Upper lobe of left lung (tissue), 6 donors: ENCODE results near the gene ITIH6. TPM values are rescaled to one million over a fixed set of nuclear protein-coding genes. Genes with fewer than 3 reads are reported as not detected.

ENCODE experiments used
- ATAC-seq, 2 donors: fragments of 200-7000 bp; cut with Tn5 transposase; one replicate each; pipeline ENCODE4 v1.9.1; 2022; ENCODE audit warnings: mild to moderate bottlenecking in 2 of 2, moderate library complexity in 2 of 2; ENCODE audit not compliant: low FRiP score in 2 of 2
- DNase-seq, 2 donors: peaks; one replicate each; pipeline ENCODE4 v3.0.0-alpha.2; 2019 to 2020
- H3K27ac ChIP-seq, 4 donors: fragments of 200-600 bp; sonication (generic); one replicate each; pipeline ENCODE4 v1.5.1; 2016 to 2019
- H3K27me3 ChIP-seq, 4 donors: fragments of 200-600 bp; sonication (generic); one replicate each; pipeline ENCODE4 v1.5.1; 2017 to 2019
- H3K36me3 ChIP-seq, 4 donors: fragments of 200-600 bp; sonication (generic); one replicate each; pipeline ENCODE4 v1.5.1; 2016 to 2019
- H3K4me1 ChIP-seq, 4 donors: fragments of 200-600 bp; sonication (generic); one replicate each; pipeline ENCODE4 v1.5.1; 2018 to 2019
- H3K4me3 ChIP-seq, 4 donors: fragments of 200-600 bp; sonication (generic); one replicate each; pipeline ENCODE4 v1.5.1; 2017 to 2019; ENCODE audit warnings: mild to moderate bottlenecking in 2 of 4, moderate library complexity in 1 of 4
- H3K9me3 ChIP-seq, 4 donors: fragments of 200-600 bp; sonication (generic); one replicate each; pipeline ENCODE4 v1.5.1; 2018 to 2019
- EP300 ChIP-seq, 4 donors: sonication (generic); formaldehyde crosslinking; IDR thresholded peaks; one replicate each; pipeline ENCODE4 v1.5.1; 2017; ENCODE audit warnings: antibody characterized with exemption in 4 of 4, control low read depth in 2 of 4
- POLR2A ChIP-seq, 4 donors: fragments of 450-650 bp; IDR thresholded peaks; one replicate each; pipeline ENCODE4 v1.5.1; 2016 to 2017; ENCODE audit warnings: antibody characterized with exemption in 4 of 4, mild to moderate bottlenecking in 2 of 4
- POLR2AphosphoS5 ChIP-seq, 2 donors: sonication (generic); formaldehyde crosslinking; IDR thresholded peaks; one replicate each; pipeline ENCODE4 v1.5.1; 2017; ENCODE audit warnings: antibody characterized with exemption in 2 of 2
- WGBS, 2 donors: methylation state at CpG; one replicate each; pipeline ENCODE4 v1.1.5; 2017 to 2018; 5-methylcytosine and 5-hydroxymethylcytosine counted together
- total RNA-seq, 6 donors: library from RNA; depleted of rRNA in 4 of 6; stranded (reverse); fragments of >200 nt in 4 of 6; gene quantifications; one replicate each; pipeline versions ENCODE4 v1.1.0 to v1.2.1, GENCODE V29; 2016 to 2021
- TF ChIP-seq, protein P1 (sequence below), 6 experiments: fragments of 450-650 bp in 4 of 6; fragments of 200-600 bp in 2 of 6; sonication (generic) in 2 of 6; IDR thresholded peaks; one replicate each; pipeline ENCODE4 v1.5.1; 2016 to 2019; ENCODE audit warnings: antibody characterized with exemption in 6 of 6
- donor health status: DM: no; HTN: no; CAD: no; lungs with moderate emphysema.
- donor health status: DM: no; HTN: yes; CAD: no; lungs with severe emphysema.

Gene ITIH6
- total RNA-seq, 6 donors from 2014 or later = not detected

GRCh38 chrX:54838583-54838982 is 40.5 kb upstream of the ITIH6 start:
- no peaks in the 10 kb centered on the region for H3K4me1 ChIP-seq
- ATAC-seq (no peak), DNase-seq (no peak)
- WGBS, 2 donors = 68 to 100% methylated on average over 1 to 3 of the region's 3 CpGs
- no peaks in the 10 kb centered on the region for H3K9me3 ChIP-seq
- no peak overlapping the region for H3K27ac ChIP-seq
- no peaks in the 10 kb centered on the region for H3K36me3 ChIP-seq
- no peak overlapping the region for H3K4me3 ChIP-seq
- no peak for TF ChIP-seq EP300 (IDR thresholded peaks at IDR 0.05)
- TF ChIP-seq, protein P1, sequence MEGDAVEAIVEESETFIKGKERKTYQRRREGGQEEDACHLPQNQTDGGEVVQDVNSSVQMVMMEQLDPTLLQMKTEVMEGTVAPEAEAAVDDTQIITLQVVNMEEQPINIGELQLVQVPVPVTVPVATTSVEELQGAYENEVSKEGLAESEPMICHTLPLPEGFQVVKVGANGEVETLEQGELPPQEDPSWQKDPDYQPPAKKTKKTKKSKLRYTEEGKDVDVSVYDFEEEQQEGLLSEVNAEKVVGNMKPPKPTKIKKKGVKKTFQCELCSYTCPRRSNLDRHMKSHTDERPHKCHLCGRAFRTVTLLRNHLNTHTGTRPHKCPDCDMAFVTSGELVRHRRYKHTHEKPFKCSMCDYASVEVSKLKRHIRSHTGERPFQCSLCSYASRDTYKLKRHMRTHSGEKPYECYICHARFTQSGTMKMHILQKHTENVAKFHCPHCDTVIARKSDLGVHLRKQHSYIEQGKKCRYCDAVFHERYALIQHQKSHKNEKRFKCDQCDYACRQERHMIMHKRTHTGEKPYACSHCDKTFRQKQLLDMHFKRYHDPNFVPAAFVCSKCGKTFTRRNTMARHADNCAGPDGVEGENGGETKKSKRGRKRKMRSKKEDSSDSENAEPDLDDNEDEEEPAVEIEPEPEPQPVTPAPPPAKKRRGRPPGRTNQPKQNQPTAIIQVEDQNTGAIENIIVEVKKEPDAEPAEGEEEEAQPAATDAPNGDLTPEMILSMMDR (IDR thresholded peaks at IDR 0.05) = no peak
- TF ChIP-seq POLR2A (IDR thresholded peaks at IDR 0.05) = no peak
- TF ChIP-seq POLR2AphosphoS5 (IDR thresholded peaks at IDR 0.05) = no peak
- no peaks in the 10 kb centered on the region for H3K27me3 ChIP-seq

DNA sequence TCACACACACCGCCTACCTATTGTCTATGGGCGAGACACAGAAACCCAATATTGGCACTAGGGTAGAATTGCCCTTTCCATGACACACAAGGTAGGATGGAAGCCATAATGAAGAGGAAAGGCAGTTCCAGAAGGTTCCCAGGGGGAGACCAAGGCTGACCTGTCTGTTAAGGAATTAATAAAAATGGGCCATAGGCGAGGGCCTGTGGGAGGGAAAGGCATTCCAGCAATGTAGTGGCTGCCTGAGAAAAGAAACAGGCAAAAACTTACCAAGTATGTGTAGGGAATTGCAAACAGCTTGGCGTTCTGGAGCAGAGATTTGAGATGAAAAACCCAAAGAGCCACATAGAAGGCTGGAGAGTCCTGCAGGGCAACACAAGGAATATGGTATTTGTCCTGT is 28.5 kb upstream of the ITIH6 start:
- H3K9me3 ChIP-seq = no peaks in the 10 kb centered on the region
- no peak for TF ChIP-seq POLR2AphosphoS5 (IDR thresholded peaks at IDR 0.05)
- TF ChIP-seq, protein P1 (IDR thresholded peaks at IDR 0.05) = no peak
- no peak for TF ChIP-seq EP300 (IDR thresholded peaks at IDR 0.05)
- no peak for TF ChIP-seq POLR2A (IDR thresholded peaks at IDR 0.05)
- 49 to 71% methylated on average over 2 to 4 of the region's 4 CpGs for WGBS, 2 donors
- ATAC-seq (no peak), DNase-seq (no peak)
- no peak overlapping the region for H3K27ac ChIP-seq
- H3K4me1 ChIP-seq = no peaks in the 10 kb centered on the region
- H3K4me3 ChIP-seq = no peak overlapping the region
- H3K36me3 ChIP-seq = no peaks in the 10 kb centered on the region
- no peaks in the 10 kb centered on the region for H3K27me3 ChIP-seq

- WGBS, 2 donors = 69 to 74% methylated on average over 6 to 8 of the region's 8 CpGs
- no peak for ATAC-seq
- no peaks in the 10 kb centered on the region for H3K4me1 ChIP-seq
- no peaks in the 10 kb centered on the region for H3K36me3 ChIP-seq
- H3K9me3 ChIP-seq = no peaks in the 10 kb centered on the region
- H3K27ac ChIP-seq = no peak overlapping the region
- H3K27me3 ChIP-seq = no peaks in the 10 kb centered on the region
- TF ChIP-seq POLR2AphosphoS5 (IDR thresholded peaks at IDR 0.05) (no peak), EP300 (IDR thresholded peaks at IDR 0.05) (no peak), POLR2A (IDR thresholded peaks at IDR 0.05) (no peak)
- TF ChIP-seq, protein P1 (IDR thresholded peaks at IDR 0.05) = no peak
- no peak overlapping the region for H3K4me3 ChIP-seq
- DNase-seq = no peak
Observed at GRCh38 chrX:54825716-54826438, 27.8 kb upstream of the ITIH6 start.

DNA sequence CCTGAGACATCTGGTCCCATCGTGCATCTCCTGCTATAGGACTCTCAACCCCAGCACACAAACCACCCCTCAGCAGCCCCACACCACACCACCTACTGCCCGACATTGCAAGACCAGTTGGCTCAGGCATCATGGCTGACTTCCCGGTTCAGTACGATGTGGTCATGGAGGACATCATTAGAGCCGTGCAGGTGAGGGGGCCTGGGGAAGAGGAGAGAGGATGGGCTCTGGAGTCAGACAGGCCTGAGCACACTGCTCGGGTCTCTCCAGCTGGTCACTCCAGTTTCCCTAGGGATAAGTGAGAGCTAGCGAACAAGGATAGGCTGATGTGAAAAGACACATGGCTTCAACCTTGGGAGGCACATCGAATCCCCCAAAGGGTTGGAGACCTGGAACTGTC is 26.7 kb upstream of the ITIH6 start:
- no peak overlapping the region for H3K4me3 ChIP-seq
- WGBS, 2 donors = 94 to 100% methylated on average over 1 to 8 of the region's 8 CpGs
- no peak for ATAC-seq
- no peaks in the 10 kb centered on the region for H3K4me1 ChIP-seq
- no peaks in the 10 kb centered on the region for H3K9me3 ChIP-seq
- H3K36me3 ChIP-seq = no peaks in the 10 kb centered on the region
- no peak overlapping the region for H3K27ac ChIP-seq
- DNase-seq = no peak
- no peak for TF ChIP-seq EP300 (IDR thresholded peaks at IDR 0.05)
- TF ChIP-seq, protein P1 (IDR thresholded peaks at IDR 0.05) = no peak
- no peaks in the 10 kb centered on the region for H3K27me3 ChIP-seq

- H3K27ac ChIP-seq = no peak overlapping the region
- ATAC-seq = no peak
- no peaks in the 10 kb centered on the region for H3K4me1 ChIP-seq
- no peak for DNase-seq
- no peaks in the 10 kb centered on the region for H3K27me3 ChIP-seq
- TF ChIP-seq POLR2A (IDR thresholded peaks at IDR 0.05) = no peak
- TF ChIP-seq POLR2AphosphoS5 (IDR thresholded peaks at IDR 0.05) = no peak
- no peak for TF ChIP-seq EP300 (IDR thresholded peaks at IDR 0.05)
- TF ChIP-seq, protein P1 (IDR thresholded peaks at IDR 0.05) = no peak
- no peaks in the 10 kb centered on the region for H3K9me3 ChIP-seq
- no peak overlapping the region for H3K4me3 ChIP-seq
- 96% methylated on average over 4 of the region's 5 CpGs; no CpG with 5 or more reads in 1 of the 2 donors for WGBS, 2 donors
- H3K36me3 ChIP-seq = no peaks in the 10 kb centered on the region
Observed at GRCh38 chrX:54824195-54824594, 26.1 kb upstream of the ITIH6 start.
